NT2/D1 (cell line): ENCODE measurements around the gene WNT9B.

Experiments
- DNase-seq: peaks from one replicate; pipeline ENCODE4 v3.0.0-alpha.2; 2011; ENCODE audit warnings: low read depth, low spot score
- H3K27me3 ChIP-seq: 2 replicates; pipeline ENCODE4 v1.6.0; 2011; ENCODE audit warnings: mild to moderate bottlenecking; ENCODE audit not compliant: insufficient read length, insufficient read depth
- H3K36me3 ChIP-seq: 2 replicates; pipeline ENCODE4 v1.6.1; 2011; ENCODE audit warnings: mild to moderate bottlenecking, low read length, mixed read lengths; ENCODE audit not compliant: insufficient read depth, insufficient read length
- H3K4me1 ChIP-seq: 2 replicates; pipeline ENCODE4 v1.5.1; 2011; ENCODE audit not compliant: insufficient read depth, insufficient read length
- H3K4me3 ChIP-seq: 2 replicates; pipeline ENCODE4 v1.5.1; 2011; ENCODE audit warnings: low read depth; ENCODE audit not compliant: insufficient read length
- H3K9ac ChIP-seq: 2 replicates; pipeline ENCODE4 v1.6.0; 2011; ENCODE audit warnings: low read depth; ENCODE audit not compliant: insufficient read length
- H3K9me3 ChIP-seq: 2 replicates; pipeline ENCODE4 v1.5.1; 2011; ENCODE audit warnings: mild to moderate bottlenecking, low read length; ENCODE audit not compliant: insufficient read depth
- SUZ12 ChIP-seq: IDR thresholded peaks from 2 replicates; pipeline ENCODE4 v1.6.1; 2011; ENCODE audit not compliant: insufficient read length, insufficient read depth; ENCODE audit errors: extremely low read depth
- YY1 ChIP-seq: IDR thresholded peaks from 2 replicates; pipeline ENCODE4 v1.6.1; 2011; ENCODE audit not compliant: insufficient read length, insufficient read depth
- ZNF274 ChIP-seq: IDR thresholded peaks from 2 replicates; pipeline ENCODE4 v1.6.1; 2011; ENCODE audit warnings: mild to moderate bottlenecking, low read depth, low read length

WNT9B gene

DNA sequence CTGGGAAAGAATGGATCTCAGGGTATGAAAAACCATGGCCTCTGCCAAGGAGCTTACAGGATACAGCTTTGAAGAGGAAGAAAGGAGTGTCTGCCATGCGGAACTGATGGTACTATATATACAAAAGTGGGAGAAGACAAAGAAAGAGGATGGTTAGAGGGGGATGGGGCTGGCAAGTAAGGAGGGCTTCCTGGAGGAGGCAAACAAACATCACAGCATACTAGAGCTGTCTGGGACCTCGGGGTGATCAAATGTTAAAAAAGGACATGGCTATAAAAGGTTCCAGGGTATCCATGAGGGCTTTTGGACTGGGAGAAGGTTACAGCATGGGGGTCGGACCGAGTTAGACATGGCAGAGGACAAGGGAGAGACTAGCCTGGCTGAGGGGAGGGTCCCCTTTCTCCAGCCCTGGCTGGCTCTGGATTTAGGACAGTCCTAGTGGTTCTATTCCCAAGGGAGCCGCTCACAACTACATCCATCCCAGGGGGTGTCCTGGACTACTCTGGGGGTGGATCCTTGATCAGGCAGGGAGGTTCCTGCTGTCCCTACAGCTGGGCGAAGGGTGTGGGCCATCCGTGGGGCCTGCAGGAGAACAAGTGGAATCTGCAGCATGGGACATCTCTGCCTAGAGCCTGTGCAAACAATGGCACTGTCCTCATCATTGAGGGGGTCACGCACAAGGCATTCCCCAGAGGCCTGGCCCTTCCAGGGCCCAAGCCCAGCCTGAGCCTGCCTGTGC lies 12.2 kb downstream of the WNT9B start:
- no peak overlapping the region for H3K4me3 ChIP-seq
- no peak for DNase-seq
- no peaks in the 10 kb centered on the region for H3K36me3 ChIP-seq
- TF ChIP-seq YY1 (no peak), ZNF274 (no peak), SUZ12 (no peak)
- peaks cover 15% of the 10 kb centered on the region for H3K4me1 ChIP-seq
- no peaks in the 10 kb centered on the region for H3K9me3 ChIP-seq
- no peak overlapping the region for H3K9ac ChIP-seq
- H3K27me3 ChIP-seq = no peaks in the 10 kb centered on the region

- no peaks in the 10 kb centered on the region for H3K36me3 ChIP-seq
- H3K9me3 ChIP-seq = no peaks in the 10 kb centered on the region
- DNase-seq = no peak
- no peaks in the 10 kb centered on the region for H3K27me3 ChIP-seq
- TF ChIP-seq YY1 = no peak
- TF ChIP-seq SUZ12 = no peak
- no peak for TF ChIP-seq ZNF274
- H3K9ac ChIP-seq = no peak overlapping the region
- H3K4me1 ChIP-seq = peaks cover 15% of the 10 kb centered on the region
- no peak overlapping the region for H3K4me3 ChIP-seq
These were observed 13.7 kb downstream of the WNT9B start for GRCh38 chr17:46865100-46865499.

DNA sequence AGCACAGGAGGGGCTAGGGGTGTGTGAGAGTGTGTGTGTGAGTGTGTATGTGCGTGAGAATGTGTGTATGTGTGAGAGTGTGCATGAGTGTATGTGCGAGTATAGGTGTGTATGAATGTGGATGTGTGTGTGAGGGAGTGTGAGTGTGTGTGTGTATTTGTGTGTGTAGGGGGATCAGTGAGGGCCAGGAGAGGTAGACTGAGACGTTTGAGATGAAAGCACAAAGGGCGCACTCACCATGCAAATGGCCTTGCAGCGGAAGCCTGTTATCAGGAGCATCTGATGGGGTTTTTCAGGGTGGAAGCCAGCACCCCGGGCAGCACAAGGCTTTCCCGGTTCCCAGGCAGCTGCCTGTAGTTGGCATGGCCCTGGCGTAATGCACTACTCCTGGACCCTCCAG lies 14.9 kb downstream of the WNT9B start:
- Histone ChIP-seq H3K4me1 (peaks cover 15% of the 10 kb centered on the region), H3K27me3 (no peaks in the 10 kb centered on the region), H3K9ac (no peak overlapping the region), H3K4me3 (no peak overlapping the region), H3K36me3 (no peaks in the 10 kb centered on the region), H3K9me3 (no peaks in the 10 kb centered on the region)
- no peak for DNase-seq
- TF ChIP-seq YY1 (no peak), ZNF274 (no peak), SUZ12 (no peak)

GRCh38 chr17:46866747-46867146 lies 15.4 kb downstream of the WNT9B start:
- Histone ChIP-seq H3K27me3 (no peaks in the 10 kb centered on the region), H3K36me3 (no peaks in the 10 kb centered on the region), H3K4me1 (peaks cover 15% of the 10 kb centered on the region), H3K9ac (no peak overlapping the region), H3K9me3 (no peaks in the 10 kb centered on the region), H3K4me3 (no peak overlapping the region)
- TF ChIP-seq SUZ12 (no peak), YY1 (no peak), ZNF274 (no peak)
- DNase-seq = no peak

- no peak for TF ChIP-seq ZNF274
- no peak for TF ChIP-seq YY1
- TF ChIP-seq SUZ12 = no peak
- Histone ChIP-seq H3K27me3 (peaks cover 3% of the 10 kb centered on the region), H3K4me3 (no peak overlapping the region), H3K36me3 (no peaks in the 10 kb centered on the region), H3K9ac (no peak overlapping the region), H3K9me3 (no peaks in the 10 kb centered on the region), H3K4me1 (peaks cover 10% of the 10 kb centered on the region)
- DNase-seq = no peak
These were observed 17.4 kb downstream of the WNT9B start for GRCh38 chr17:46868689-46869187.

GRCh38 chr17:46869296-46869695 lies 17.9 kb downstream of the WNT9B start:
- no peaks in the 10 kb centered on the region for H3K9me3 ChIP-seq
- H3K36me3 ChIP-seq = no peaks in the 10 kb centered on the region
- H3K9ac ChIP-seq = no peak overlapping the region
- no peak overlapping the region for H3K4me3 ChIP-seq
- TF ChIP-seq ZNF274 = no peak
- no peak for TF ChIP-seq SUZ12
- TF ChIP-seq YY1 = no peak
- H3K27me3 ChIP-seq = peaks cover 3% of the 10 kb centered on the region
- peaks cover 10% of the 10 kb centered on the region for H3K4me1 ChIP-seq
- no peak for DNase-seq

- Histone ChIP-seq H3K4me3 (no peak overlapping the region), H3K4me1 (peaks cover 5% of the 10 kb centered on the region)
- TF ChIP-seq YY1 (no peak), ZNF274 (no peak), SUZ12 (no peak)
These were observed 18.8 kb downstream of the WNT9B start for GRCh38 chr17:46869975-46870803.

More at GRCh38 chr17:46869975-46870803, 18.8 kb downstream of the WNT9B start:
- DNase-seq = no peak
- Histone ChIP-seq H3K9me3 (no peaks in the 10 kb centered on the region), H3K9ac (no peak overlapping the region), H3K27me3 (peaks cover 3% of the 10 kb centered on the region), H3K36me3 (no peaks in the 10 kb centered on the region)
